HG03159 (cell line): ENCODE measurements around the gene SERPINE2.
"Not testable (repeated sequence)": the region's sequence is repeated elsewhere in the genome, so short reads cannot be mapped to it uniquely, and the experiment has no call there.

Experiments used
- ATAC-seq: cut with Tn5 transposase; IDR thresholded peaks from one replicate; pipeline ENCODE4 v1.9.1; 2021; ENCODE audit warnings: mild to moderate bottlenecking, moderate library complexity; ENCODE audit not compliant: unreplicated experiment

The SERPINE2 gene

GRCh38 chr2:223944703-223945531, 94.2 kb downstream of the SERPINE2 start, which contains the start of gene WDFY1:
Gene WDFY1, minus strand, starts transcription at chr2:223945335. Its CDS starts 51 bp downstream, at chr2:223945284.
- ATAC-seq: peak; percentile 76

GRCh38 chr2:223944166-223944702, 94.9 kb downstream of the SERPINE2 start:
- ATAC-seq: no peak

DNA sequence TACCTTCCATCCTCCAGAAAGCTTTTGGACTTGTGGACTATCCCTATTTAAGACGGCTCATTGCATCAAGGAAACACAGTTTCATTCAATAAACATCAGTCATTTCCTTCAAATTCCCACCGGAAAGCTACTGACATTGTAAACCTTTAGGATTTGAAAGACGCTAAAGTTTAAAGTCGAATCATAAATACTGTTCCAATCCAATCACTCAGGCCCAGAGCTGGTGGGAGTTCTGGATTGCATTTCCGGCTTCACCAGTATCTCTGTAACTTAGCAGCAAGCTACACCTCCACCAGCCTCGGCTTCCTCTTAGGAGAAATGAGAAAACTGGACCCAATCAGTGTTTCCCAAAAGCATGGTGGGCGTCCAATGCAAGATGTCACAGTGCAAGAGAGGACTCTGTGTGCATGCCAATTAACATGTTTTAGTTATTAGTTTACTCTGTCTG, 95.5 kb downstream of the SERPINE2 start:
- ATAC-seq: no peak

- no peak for ATAC-seq
Measured at GRCh38 chr2:223943135-223943534, 96.0 kb downstream of the SERPINE2 start.

DNA sequence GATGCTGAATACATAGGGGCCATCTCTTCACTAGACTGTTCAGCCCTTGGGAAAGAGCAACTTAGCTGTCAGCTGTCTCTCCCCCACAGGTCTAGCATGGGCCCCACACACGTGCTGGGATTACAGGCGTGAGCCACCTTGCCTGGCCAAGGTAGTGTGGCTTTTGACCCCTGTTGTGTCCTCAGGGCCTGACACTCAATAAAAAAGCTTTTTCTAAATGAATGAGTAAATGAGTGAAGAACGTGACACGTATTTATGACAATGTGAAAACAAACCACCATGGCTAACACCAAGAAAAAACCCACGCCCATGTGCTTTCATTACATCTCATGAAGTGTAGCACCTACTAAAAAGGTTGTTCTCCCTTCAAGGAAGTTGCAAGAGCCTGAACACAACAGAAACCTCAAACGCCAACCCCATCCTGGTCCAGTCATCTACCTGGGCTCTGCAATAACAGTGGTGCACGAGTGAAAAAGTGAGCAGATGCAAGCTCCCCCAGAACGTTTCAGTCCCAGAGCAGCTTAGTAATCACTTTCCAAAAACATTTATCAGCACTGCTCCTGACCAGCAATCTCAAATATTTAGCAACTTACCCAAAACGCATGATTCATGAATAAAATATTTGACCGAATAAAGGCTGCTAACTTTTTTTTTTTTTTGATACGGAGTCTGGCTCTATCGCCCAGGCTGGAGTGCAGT, 97.4 kb downstream of the SERPINE2 start:
- peak; percentile 44 for ATAC-seq

- ATAC-seq: not testable (repeated sequence)
Measured at GRCh38 chr2:223939438-223939837, 99.6 kb downstream of the SERPINE2 start.

GRCh38 chr2:223937535-223937934, 101.6 kb downstream of the SERPINE2 start:
- no peak for ATAC-seq

DNA sequence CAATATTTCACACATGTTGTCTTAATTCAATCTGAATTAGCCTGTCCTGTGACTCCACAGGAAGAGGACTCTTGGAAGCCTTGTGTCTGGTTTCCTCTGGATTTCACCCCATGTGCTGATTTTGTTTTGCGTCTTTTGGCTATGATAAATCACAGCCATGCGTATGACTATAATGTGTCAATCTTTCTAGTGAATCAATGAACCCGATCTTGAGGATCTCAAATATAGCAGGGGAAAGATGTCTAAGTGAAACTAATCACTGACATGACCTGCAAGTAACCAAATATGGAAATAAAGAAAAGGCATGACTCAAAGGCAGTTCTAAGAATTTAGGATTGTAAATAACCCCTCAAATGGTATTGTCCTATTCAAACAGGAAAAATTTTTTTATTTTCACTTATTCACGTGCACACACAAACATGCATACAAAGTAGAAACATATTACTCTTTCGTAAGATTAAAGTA, 102.2 kb downstream of the SERPINE2 start:
- no peak for ATAC-seq

DNA sequence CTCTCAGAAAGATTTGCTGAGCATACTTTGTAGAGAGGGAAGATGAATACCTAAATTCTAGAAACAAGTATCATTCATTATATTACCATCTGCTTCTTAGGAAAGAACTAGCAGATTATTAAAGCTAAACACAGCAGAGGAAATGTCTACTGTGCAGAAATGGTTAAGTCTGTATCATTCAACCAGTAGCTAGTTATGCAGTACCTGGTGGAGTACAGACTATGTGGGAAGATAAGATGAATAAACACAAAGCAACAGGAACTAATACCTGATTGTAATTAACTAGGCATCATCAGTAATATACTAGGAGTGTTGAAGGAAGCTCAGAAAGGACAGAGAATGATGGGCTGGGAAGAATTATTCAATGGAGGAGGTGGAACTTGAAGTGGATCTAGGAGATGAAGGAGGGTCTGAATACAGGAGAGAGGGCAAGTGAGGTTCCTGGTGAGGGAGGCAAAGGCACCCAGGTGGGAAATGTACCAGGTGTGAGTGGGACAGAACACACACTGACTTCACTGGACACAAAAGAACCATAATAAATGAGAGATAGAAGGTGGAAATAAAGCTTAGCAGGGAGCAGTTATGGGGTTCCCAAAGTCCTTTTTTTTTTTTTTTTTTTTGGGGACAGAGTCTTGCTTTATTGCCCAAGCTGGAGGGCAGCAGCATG, 103.5 kb downstream of the SERPINE2 start:
- no peak for ATAC-seq

GRCh38 chr2:223934870-223935269, 104.2 kb downstream of the SERPINE2 start:
- ATAC-seq: no peak

- ATAC-seq: no peak
Measured at GRCh38 chr2:223932816-223933800, 106.0 kb downstream of the SERPINE2 start.

DNA sequence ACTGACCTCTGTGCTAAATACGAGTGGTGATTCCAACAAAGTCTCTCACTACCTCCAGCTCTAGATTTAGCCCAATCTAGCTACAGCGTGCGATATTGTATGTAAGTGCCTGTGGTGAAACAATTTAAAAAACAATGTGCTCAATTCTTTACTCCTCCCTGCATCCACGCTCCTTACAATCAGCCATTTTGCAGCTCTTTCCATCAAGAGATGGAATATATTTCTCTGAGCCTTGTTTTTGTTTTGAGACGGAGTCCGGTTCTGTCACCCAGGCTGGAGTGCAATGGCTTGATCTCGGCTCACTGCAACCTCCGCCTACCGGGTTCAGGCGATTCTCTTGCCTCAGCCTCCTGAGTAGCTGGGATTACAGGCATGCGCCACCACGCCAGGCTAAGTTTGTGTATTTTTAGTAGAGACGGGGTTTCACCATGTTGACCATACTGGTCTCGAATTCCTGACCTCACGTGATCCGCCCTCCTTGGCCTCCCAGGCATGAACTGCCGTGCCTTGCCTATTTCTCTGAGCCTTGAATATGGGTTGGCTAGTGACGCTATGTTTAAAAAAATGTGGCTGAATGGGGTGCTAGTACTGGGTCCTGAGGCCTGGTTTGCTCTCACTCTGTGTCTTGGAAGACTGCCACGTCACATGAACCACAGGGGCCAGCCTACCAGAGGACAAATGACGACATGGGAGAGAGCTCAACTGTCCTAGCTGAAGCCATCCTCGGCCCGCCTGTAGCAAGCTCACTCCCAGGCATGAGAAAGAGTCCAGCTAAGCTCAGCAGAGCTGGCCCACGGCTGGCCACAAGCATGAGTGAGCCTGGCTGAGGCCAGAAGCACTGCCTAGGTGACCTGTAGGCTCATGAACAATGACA, 108.7 kb downstream of the SERPINE2 start:
- ATAC-seq: no peak

DNA sequence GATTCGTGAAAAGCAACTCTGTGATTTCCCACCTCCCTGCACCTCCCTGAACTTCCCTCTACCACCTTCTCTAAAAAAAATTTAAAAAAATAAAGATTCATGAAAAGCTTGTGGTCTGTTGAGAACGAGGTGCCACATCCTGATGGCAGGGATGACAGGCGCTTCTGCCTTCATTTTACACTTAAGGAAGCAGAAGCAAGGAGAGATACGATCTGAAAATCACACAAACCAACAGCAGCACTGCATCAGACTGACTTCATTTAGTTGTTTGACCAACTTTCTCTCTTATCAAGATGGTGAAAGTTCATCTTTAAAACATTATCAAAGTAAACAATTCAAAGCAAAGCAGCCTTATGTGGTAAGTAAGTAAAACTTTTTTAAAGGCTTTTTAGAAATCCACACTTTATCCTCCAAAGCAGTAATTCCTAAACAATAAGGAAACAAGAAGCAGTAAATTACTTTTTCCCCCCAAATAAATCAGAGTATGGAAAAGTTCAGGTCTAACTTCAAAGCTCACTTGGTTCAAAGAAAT, 109.4 kb downstream of the SERPINE2 start:
- no peak for ATAC-seq

GRCh38 chr2:223928113-223929006, 110.7 kb downstream of the SERPINE2 start:
- no peak for ATAC-seq

DNA sequence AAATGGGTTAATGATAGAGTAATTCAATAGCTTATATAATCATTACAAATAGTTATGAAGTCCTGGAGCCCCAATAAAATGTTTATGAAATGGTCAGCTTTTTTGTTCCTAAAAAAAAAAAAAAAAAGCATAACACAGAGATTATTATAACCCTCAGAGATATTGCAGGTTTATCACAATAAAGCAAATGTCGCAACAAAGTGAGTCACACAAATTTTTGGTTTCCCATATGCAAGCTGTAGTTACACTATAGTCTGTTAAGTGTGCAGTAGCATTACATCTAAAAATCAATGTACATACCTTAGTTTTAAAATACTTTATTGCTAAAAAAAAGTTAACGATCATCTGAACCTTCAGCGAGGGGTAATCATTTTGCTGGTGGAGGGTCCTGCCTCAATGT, 114.0 kb downstream of the SERPINE2 start:
- ATAC-seq: no peak
